Measurements from ENCODE around the gene TRPV3.

DNA sequence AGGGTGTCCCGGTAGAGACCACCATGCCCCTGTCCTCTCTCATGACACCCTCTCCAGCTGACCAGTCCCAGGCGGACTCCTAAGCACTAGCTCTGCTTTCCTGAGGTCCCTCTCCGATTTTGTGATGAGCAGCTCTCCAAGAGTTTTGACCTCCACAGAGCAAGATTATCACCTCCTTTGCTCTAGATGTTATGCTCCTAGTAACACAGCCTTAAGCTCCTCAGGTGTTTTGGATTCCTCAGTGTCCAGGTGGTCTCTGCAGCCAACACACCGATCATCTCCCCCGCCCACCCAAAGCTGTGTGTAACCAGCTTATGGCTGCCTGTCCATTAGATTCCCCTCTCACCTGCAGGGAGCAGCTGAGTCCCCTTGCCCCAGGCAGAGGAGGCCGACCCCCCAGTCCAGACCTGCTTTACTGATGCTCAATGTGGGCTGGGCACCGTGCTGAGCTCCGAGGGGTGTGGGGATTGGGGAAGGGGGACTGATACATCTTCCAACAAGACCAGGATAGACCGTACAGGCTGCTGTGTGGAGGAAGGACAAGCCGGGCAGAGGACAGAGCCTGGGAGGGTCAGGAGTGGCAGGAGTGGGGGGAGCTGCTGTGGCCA lies 2.3 kb downstream of the TRPV3 start:
- TF ChIP-seq CTCF (conservative IDR thresholded peaks at IDR 0.05; ENCODE audit: low read depth, low read length) = no peak
- no peak for TF ChIP-seq EZH2 (IDR thresholded peaks at IDR 0.05; ENCODE audit: borderline replicate concordance, low read depth, low read length, poor library complexity, severe bottlenecking)
